Activated CD4-positive, alpha-beta T cell treated with anti-CD3 and anti-CD28 coated beads, Interleukin-2, amount 50 U/mL, for 48 hours (primary cell): ENCODE results near the gene ARHGEF10L.
"Not testable (repeated sequence)": the region's sequence is repeated elsewhere in the genome, so short reads cannot be mapped to it uniquely, and the experiment has no call there.

Experiments
- DNase-seq, 2 experiments: peaks; one replicate each; pipeline ENCODE4 v3.0.0-alpha.2; 2020

The ARHGEF10L gene

GRCh38 chr1:17725084-17725719 is 185.7 kb downstream of the ARHGEF10L start:
- DNase-seq: no peak

- no peak for DNase-seq
Observed at GRCh38 chr1:17725811-17726582, 186.5 kb downstream of the ARHGEF10L start.

GRCh38 chr1:17728123-17728712 is 188.7 kb downstream of the ARHGEF10L start:
- DNase-seq: no peak

GRCh38 chr1:17729248-17729647 is 189.8 kb downstream of the ARHGEF10L start:
- DNase-seq: no peak

- no peak for DNase-seq
Observed at GRCh38 chr1:17729909-17730308, 190.4 kb downstream of the ARHGEF10L start.

GRCh38 chr1:17731460-17731859 is 192.0 kb downstream of the ARHGEF10L start:
- no peak for DNase-seq

GRCh38 chr1:17732475-17732874 is 193.0 kb downstream of the ARHGEF10L start:
- DNase-seq: no peak

GRCh38 chr1:17733661-17734060 is 194.2 kb downstream of the ARHGEF10L start:
- DNase-seq: no peak

GRCh38 chr1:17734609-17735008 is 195.1 kb downstream of the ARHGEF10L start:
- DNase-seq: no peak

GRCh38 chr1:17735348-17735747 is 195.8 kb downstream of the ARHGEF10L start:
- DNase-seq: no peak

- no peak for DNase-seq
Observed at GRCh38 chr1:17735793-17736192, 196.3 kb downstream of the ARHGEF10L start.

- DNase-seq: no peak
Observed at GRCh38 chr1:17736625-17737024, 197.1 kb downstream of the ARHGEF10L start.

- no peak for DNase-seq
Observed at GRCh38 chr1:17739050-17739449, 199.6 kb downstream of the ARHGEF10L start.

- DNase-seq: no peak
Observed at GRCh38 chr1:17741052-17741451, 201.6 kb downstream of the ARHGEF10L start.

GRCh38 chr1:17742583-17742982 is 203.1 kb downstream of the ARHGEF10L start:
- no peak for DNase-seq

- no peak for DNase-seq
Observed at GRCh38 chr1:17743008-17743647, 203.6 kb downstream of the ARHGEF10L start.

GRCh38 chr1:17743925-17744324 is 204.4 kb downstream of the ARHGEF10L start:
- no peak for DNase-seq

GRCh38 chr1:17744666-17745478 is 205.4 kb downstream of the ARHGEF10L start:
- no peak for DNase-seq

GRCh38 chr1:17745479-17745955 is 206.0 kb downstream of the ARHGEF10L start:
- no peak for DNase-seq

- DNase-seq: not testable (repeated sequence)
Observed at GRCh38 chr1:17746281-17746680, 206.8 kb downstream of the ARHGEF10L start.

- DNase-seq: no peak
Observed at GRCh38 chr1:17746920-17747319, 207.4 kb downstream of the ARHGEF10L start.
